Measurements from ENCODE around the gene TK2. TPM values are rescaled to one million over a fixed set of nuclear protein-coding genes. Genes with fewer than 3 reads are reported as not detected.

TK2 gene
- total RNA-seq, 4 donors from 2014 or later, result 15.7 to 20.6 (median 16.6) TPM

GRCh38 chr16:66510298-66510697 is 39.6 kb downstream of the TK2 start:
- H3K4me1 ChIP-seq, result peaks cover 0 to 30% (median 15%) of the 10 kb centered on the region in 4 donors
- in situ Hi-C loops (cut with MboI; ENCODE audit: low pct_ligation_motif_present in 1 of 4, low pct_unique_long_range_greater_than_20kb in 1 of 4, low sequenced_read_pairs in 3 of 4) (no loop called here), intact Hi-C loops (cut with DNase I; ENCODE audit: low total_unique reads) (no loop called here)
- peaks cover 0 to 3% (median 0%) of the 10 kb centered on the region in 4 donors for H3K36me3 ChIP-seq
- TF ChIP-seq, protein P1, sequence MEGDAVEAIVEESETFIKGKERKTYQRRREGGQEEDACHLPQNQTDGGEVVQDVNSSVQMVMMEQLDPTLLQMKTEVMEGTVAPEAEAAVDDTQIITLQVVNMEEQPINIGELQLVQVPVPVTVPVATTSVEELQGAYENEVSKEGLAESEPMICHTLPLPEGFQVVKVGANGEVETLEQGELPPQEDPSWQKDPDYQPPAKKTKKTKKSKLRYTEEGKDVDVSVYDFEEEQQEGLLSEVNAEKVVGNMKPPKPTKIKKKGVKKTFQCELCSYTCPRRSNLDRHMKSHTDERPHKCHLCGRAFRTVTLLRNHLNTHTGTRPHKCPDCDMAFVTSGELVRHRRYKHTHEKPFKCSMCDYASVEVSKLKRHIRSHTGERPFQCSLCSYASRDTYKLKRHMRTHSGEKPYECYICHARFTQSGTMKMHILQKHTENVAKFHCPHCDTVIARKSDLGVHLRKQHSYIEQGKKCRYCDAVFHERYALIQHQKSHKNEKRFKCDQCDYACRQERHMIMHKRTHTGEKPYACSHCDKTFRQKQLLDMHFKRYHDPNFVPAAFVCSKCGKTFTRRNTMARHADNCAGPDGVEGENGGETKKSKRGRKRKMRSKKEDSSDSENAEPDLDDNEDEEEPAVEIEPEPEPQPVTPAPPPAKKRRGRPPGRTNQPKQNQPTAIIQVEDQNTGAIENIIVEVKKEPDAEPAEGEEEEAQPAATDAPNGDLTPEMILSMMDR (IDR thresholded peaks at IDR 0.05), result no peak
- TF ChIP-seq POLR2AphosphoS5 (IDR thresholded peaks at IDR 0.05), result no peak
- no peak for TF ChIP-seq EP300 (IDR thresholded peaks at IDR 0.05; ENCODE audit: low read depth)
- no peak for TF ChIP-seq POLR2A (IDR thresholded peaks at IDR 0.05)
- WGBS, 2 donors (ENCODE audit: low coverage in 1 of 2), result 92 to 97% methylated on average over 4 to 5 of the region's 5 CpGs
- H3K27ac ChIP-seq, result no peak overlapping the region
- H3K9me3 ChIP-seq, result no peaks in the 10 kb centered on the region
- H3K27me3 ChIP-seq, result no peaks in the 10 kb centered on the region
- no peak overlapping the region for H3K4me3 ChIP-seq
- no peak for DNase-seq

DNA sequence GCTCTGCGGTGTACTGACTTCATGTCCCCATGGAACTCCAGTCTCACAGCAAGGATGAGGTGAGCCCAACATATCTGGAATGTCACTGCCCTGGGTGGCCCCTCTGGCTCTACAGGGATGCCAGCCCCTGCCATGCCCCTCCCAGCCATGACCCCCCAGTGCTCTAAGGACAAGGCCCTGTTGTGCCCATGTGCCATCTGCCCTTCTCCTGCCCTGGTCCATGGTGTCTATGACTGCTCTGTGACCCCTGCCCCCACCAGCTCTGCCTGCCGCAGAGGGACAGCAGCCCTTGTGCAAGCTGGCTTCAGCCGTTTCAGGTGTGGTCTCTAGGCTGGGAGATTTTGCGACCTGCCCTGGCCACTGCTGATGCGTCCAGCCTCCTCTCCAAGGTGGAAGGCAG is 40.3 kb downstream of the TK2 start:
- Histone ChIP-seq H3K27ac (no peak overlapping the region), H3K4me1 (peaks cover 0 to 30% (median 14%) of the 10 kb centered on the region in 4 donors), H3K9me3 (no peaks in the 10 kb centered on the region), H3K4me3 (no peak overlapping the region), H3K36me3 (peaks cover 0 to 3% (median 0%) of the 10 kb centered on the region in 4 donors), H3K27me3 (no peaks in the 10 kb centered on the region)
- 90 to 92% methylated on average over 2 to 5 of the region's 5 CpGs for WGBS, 2 donors (ENCODE audit: low coverage in 1 of 2)
- in situ Hi-C loops (cut with MboI; ENCODE audit: low pct_ligation_motif_present in 1 of 4, low pct_unique_long_range_greater_than_20kb in 1 of 4, low sequenced_read_pairs in 3 of 4) (no loop called here), intact Hi-C loops (cut with DNase I; ENCODE audit: low total_unique reads) (no loop called here)
- no peak for DNase-seq
- no peak for TF ChIP-seq POLR2A (IDR thresholded peaks at IDR 0.05)
- TF ChIP-seq, protein P1 (IDR thresholded peaks at IDR 0.05), result no peak
- no peak for TF ChIP-seq POLR2AphosphoS5 (IDR thresholded peaks at IDR 0.05)
- TF ChIP-seq EP300 (IDR thresholded peaks at IDR 0.05; ENCODE audit: low read depth), result no peak

GRCh38 chr16:66508914-66509496 is 40.9 kb downstream of the TK2 start:
- H3K4me1 ChIP-seq, result peaks cover 0 to 30% (median 14%) of the 10 kb centered on the region in 4 donors
- H3K36me3 ChIP-seq, result peaks cover 0 to 3% (median 0%) of the 10 kb centered on the region in 4 donors
- H3K4me3 ChIP-seq, result no peak overlapping the region
- no peaks in the 10 kb centered on the region for H3K9me3 ChIP-seq
- TF ChIP-seq POLR2AphosphoS5 (IDR thresholded peaks at IDR 0.05), result no peak
- no peak for TF ChIP-seq EP300 (IDR thresholded peaks at IDR 0.05; ENCODE audit: low read depth)
- TF ChIP-seq, protein P1 (IDR thresholded peaks at IDR 0.05), result no peak
- TF ChIP-seq POLR2A (IDR thresholded peaks at IDR 0.05), result no peak
- WGBS, 2 donors (ENCODE audit: low coverage in 1 of 2), result 94 to 100% methylated on average over 1 to 9 of the region's 9 CpGs
- intact Hi-C loops (cut with DNase I; ENCODE audit: low total_unique reads) (no loop called here), in situ Hi-C loops (cut with MboI; ENCODE audit: low pct_ligation_motif_present in 1 of 4, low pct_unique_long_range_greater_than_20kb in 1 of 4, low sequenced_read_pairs in 3 of 4) (no loop called here)
- no peaks in the 10 kb centered on the region for H3K27me3 ChIP-seq
- no peak for DNase-seq
- H3K27ac ChIP-seq, result no peak overlapping the region

- 63 to 83% methylated on average over 4 to 7 of the region's 7 CpGs for WGBS, 2 donors (ENCODE audit: low coverage in 1 of 2)
- DNase-seq, result no peak
- intact Hi-C loops (cut with DNase I; ENCODE audit: low total_unique reads), result no loop called here
These were observed 41.5 kb downstream of the TK2 start for GRCh38 chr16:66508248-66508913.

More at GRCh38 chr16:66508248-66508913, 41.5 kb downstream of the TK2 start:
- in situ Hi-C loops (cut with MboI; ENCODE audit: low pct_ligation_motif_present in 1 of 4, low pct_unique_long_range_greater_than_20kb in 1 of 4, low sequenced_read_pairs in 3 of 4), result no loop called here
- no peak for TF ChIP-seq EP300 (IDR thresholded peaks at IDR 0.05; ENCODE audit: low read depth)
- TF ChIP-seq POLR2AphosphoS5 (IDR thresholded peaks at IDR 0.05), result no peak
- TF ChIP-seq, protein P1 (IDR thresholded peaks at IDR 0.05), result no peak
- no peak for TF ChIP-seq POLR2A (IDR thresholded peaks at IDR 0.05)
- Histone ChIP-seq H3K27ac (peak overlapping the region in 1 of 4 donors; percentile 4), H3K27me3 (no peaks in the 10 kb centered on the region), H3K9me3 (no peaks in the 10 kb centered on the region), H3K4me3 (no peak overlapping the region), H3K36me3 (peaks cover 0 to 3% (median 0%) of the 10 kb centered on the region in 4 donors), H3K4me1 (peaks cover 0 to 30% (median 15%) of the 10 kb centered on the region in 4 donors)

Data from transverse colon (tissue), 4 donors.